GOT3 (cell line): ENCODE measurements around the gene NDUFS6.

Source experiments
- DNase-seq: peaks from one replicate; lab custom pipeline; 2025; ENCODE audit warnings: mixed read lengths; lab: John Stamatoyannopoulos, UW

Gene NDUFS6

DNA sequence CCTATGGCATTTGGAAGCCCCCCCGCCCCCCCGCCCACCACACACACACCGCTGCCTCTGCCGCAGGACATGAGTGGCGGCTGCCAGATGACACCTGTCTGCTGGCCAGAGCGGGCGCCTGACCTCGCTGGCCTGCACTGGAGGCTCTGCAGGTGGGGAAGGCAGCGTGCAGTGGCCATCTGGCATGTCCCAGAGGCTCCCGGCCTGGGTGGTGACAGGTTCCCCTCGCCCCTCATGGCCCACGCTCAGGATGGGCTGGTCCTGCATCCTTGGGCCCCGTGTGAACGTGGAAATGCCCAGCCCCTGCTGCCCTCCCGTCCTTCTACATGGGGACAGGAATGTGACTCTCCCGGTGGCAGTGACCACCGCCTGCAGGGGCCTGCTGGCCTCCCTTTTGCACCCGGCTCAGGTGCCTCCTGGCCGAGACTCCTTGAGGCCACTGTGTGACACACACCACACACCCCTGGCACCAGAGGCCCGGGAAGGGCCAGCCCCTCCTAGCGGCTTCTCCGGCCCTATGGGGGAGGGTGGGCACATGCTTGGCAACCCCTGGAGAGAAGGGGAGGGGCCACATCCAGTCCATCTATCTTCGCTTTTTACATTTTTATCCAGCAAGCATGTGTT is 51.2 kb downstream of the NDUFS6 start:
- no peak for DNase-seq

DNA sequence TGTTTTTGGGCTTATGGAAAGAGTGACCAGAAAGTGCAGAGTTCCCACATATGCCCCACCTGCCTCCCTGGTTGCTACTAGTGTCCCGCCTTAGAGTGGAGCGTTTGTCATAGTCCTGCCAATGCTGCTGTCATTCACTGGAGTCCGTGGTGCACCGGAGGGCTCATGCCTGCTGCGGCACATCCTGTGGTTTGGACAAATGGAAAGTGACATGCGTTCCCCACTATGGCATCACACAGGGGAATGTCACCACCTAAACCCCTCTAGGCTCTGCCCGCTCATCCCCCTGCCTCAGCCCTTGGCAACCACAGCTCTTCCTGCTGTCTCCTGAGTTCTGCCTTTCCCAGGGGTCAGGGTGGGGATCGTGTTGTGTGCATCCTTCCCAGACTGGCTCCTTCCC is 52.3 kb downstream of the NDUFS6 start:
- DNase-seq, result no peak

GRCh38 chr5:1855075-1855474 is 53.9 kb downstream of the NDUFS6 start:
- no peak for DNase-seq

DNA sequence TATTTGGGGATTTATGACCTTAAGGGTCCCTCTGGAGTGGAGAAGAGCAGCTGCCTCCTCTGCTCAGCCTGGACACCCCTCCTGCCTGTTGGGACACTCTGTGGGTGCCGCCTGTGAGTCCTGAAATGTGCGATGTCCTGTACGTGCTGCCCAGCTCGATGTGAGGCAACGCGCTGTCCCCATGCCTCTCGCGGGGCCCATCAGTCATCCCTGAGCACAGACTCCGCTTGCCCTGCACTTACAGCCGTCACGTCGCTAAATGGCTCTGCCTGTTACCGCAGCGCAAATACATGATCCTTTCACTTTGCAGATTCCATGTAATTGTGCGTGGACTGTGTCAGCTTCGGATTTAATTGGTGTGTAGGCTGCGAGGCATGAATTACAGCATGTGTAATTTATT is 54.4 kb downstream of the NDUFS6 start:
- DNase-seq, result no peak

DNA sequence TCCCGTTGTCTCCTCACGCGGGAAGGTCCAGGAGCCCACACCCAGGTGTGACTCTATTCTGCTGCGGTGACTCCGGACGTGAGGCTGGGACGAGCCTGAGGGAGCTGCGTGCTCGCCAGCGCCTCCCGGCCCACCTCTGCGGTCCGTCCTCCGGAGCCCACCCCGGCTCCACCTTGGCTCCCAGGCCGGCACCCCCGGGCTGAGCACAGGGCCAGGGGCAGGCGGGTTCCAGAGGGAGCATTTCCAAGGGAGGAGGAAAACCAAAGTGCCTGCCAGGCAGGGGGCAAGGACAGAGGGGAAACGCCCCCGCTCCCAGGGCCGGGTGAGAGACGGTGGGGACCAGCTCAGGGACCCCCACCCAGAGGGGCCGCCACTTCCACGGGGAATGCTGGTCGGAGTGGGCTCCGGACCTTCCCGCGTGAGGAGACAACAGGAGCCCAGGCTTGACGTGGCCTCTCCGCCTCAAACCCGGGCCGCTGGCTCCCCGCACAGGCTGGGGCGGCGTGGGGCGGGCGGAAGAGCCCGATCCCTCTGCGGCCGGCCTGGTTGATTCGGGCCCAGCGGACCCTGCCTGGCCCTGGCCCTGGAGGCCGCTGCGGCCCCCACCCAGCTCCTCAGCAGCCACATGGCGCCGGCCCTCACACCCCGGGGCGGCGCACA is 55.5 kb downstream of the NDUFS6 start:
- DNase-seq, result no peak

DNA sequence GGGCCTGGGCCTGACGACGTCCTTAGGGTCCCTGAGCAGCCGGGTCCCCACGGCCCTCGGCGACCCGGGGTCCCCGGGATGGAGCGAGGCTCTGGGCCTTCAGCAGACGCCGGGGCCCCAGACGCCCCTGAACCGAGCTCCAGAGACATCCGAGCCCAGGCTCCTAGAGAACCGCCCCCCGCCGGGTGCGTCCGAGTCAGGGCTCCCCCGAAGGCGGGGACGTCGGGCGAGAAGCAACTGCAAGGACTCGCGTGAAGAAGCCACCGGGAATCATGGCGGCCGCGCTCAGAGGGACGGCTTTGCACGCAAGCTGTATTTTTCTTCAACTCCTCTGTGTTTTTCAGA is 56.0 kb downstream of the NDUFS6 start:
- no peak for DNase-seq

- no peak for DNase-seq
Measured at GRCh38 chr5:1858436-1858835, 57.2 kb downstream of the NDUFS6 start.

DNA sequence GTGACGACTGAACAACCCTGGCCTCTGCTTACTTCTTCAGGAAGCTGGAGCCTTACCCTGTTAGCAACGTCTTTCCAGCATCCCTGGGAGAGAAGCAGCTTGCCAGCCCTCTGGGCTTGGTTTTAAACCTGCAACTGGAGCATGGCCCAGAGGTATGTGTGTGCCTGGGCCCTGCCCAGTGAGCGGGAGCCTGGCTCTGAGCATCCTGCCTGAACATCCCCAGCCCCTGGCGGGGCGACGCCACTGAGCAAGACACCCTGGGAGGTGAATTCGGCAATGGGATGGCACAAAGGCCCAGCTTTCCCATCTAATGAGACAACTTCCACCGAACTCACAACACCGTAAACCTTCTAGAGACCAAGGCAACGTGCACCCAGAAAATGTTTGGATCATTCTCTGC is 57.9 kb downstream of the NDUFS6 start:
- DNase-seq, result no peak

DNA sequence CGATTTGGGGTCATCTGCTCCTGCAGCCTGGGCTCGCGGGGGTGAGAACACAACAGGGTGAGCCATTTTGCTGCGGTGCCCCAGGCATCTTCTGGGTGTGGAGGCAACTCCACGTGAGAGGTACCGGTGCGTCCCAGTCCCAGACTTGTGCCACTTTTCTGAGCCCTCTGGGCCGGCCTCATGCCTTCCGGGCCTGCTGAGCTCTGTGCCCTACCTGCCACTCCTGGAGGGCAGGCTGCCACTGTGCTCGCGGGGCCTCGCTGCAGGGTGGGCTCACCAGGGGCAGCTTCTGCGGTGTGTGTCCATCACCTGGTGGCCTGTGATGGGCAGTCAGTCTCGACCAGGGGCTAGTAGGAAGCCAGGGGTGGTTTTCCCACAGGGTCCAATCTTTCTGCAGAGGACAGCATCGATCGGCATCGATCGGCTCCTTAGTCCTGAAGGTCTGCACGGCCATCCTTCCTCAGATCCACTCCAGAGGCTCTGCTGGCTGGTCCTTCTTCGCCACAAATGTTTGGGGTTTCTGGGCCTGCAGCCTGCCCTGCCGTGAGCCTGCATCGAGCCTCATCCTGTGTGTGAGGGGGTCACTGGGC is 58.9 kb downstream of the NDUFS6 start:
- no peak for DNase-seq

DNA sequence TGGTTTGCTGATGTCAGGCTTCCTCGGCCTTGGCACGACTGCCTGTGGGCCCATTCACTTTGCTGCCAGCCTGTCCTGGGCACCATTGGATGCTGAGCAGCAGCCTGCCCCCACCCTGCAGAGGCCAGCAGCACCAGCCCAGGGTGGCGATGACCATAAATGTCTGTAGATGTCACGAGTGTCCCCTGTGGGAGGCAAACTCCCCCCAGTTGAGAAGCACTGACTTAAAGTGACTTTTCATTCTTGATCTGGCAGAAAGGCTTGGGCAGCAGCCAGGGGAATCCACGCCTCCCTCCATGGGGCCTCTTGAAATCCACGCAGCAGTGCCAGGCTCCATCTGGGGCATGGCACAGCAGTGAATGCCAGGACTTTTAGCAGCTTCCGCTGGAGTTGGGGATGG is 59.7 kb downstream of the NDUFS6 start:
- DNase-seq, result no peak

DNA sequence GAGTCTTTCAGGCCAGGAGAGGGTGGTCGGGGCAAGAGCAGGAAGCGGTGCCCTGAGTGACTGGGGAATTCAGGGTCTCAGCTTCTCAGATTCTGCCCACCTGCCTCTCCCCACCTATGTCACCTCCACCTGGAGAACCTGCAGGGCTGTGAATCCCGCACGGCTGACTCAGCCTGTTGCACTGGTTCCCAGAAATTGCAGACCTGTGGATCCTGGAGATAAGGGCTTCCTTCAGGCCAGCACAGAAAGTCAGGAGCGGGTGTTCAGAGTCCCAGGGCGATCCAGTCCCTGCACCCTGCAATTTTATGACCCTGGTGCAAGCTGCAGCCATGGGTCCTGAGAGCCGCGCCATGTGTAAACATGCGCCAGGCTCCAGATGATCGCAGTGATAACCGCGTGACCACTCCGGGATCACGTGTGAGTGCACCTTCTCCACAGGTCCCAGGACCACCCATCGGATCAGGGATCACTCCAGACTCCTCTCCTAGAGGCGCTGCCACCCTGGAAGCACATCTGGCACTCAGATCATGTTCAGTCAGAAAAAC is 63.8 kb downstream of the NDUFS6 start:
- no peak for DNase-seq

DNA sequence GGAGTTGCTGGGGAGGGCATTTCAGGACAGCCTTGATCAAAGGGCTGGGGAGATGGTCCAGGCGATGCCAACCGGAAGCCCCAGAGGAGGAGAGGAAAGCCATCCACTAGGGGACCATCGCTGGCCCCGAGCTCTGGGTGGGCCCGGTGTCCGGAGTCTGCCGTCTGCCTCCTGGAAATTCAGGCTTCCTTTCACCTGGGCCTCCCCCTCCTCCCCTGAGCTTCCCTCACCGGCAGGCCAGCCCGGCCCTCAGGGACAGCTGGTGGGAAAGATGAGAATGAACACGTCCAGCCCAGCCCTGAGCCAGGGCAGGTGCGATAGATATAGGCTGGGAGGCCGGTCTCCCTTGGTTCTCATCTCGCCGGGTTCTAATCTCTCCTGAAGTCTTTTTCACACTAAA is 64.3 kb downstream of the NDUFS6 start:
- no peak for DNase-seq
